Right lobe of liver (tissue), 6 donors: ENCODE measurements around the gene OLA1. TPM values are rescaled to one million over a fixed set of nuclear protein-coding genes. Genes with fewer than 3 reads are reported as not detected.

Experiments
- ATAC-seq, 4 donors: fragments of 200-7000 bp; cut with Tn5 transposase; one replicate each; pipeline ENCODE4 v1.9.1; 2020; ENCODE audit warnings: mild to moderate bottlenecking in 4 of 4, moderate library complexity in 4 of 4
- DNase-seq, 3 donors: peaks; one replicate each; pipeline ENCODE4 v3.0.0-alpha.2; 2020
- H3K27ac ChIP-seq, 3 donors: fragments of 200-600 bp; one replicate each; pipeline ENCODE4 v1.8.0; 2022
- H3K27me3 ChIP-seq, 2 donors: fragments of 200-600 bp; one replicate each; pipeline ENCODE4 v1.8.0; 2022
- H3K36me3 ChIP-seq, 4 donors: fragments of 200-600 bp; sonication (generic) in 1 of 4; one replicate each; pipeline versions ENCODE4 v1.5.1 to v1.8.0; 2017 to 2022; ENCODE audit warnings: control low read depth in 1 of 4
- H3K4me1 ChIP-seq, 4 donors: fragments of 200-600 bp; sonication (generic) in 1 of 4; one replicate each; pipeline versions ENCODE4 v1.5.1 to v1.8.0; 2017 to 2022; ENCODE audit warnings: control low read depth in 1 of 4
- H3K4me3 ChIP-seq, 3 donors: fragments of 200-600 bp; one replicate each; pipeline ENCODE4 v1.8.0; 2022
- H3K9me3 ChIP-seq, 4 donors: fragments of 200-600 bp; sonication (generic) in 1 of 4; one replicate each; pipeline versions ENCODE4 v1.5.1 to v1.8.0; 2017 to 2022; ENCODE audit warnings: control low read depth in 1 of 4
- POLR2A ChIP-seq: fragments of 450-650 bp; IDR thresholded peaks from one replicate; pipeline ENCODE4 v1.6.1; 2017; ENCODE audit warnings: antibody characterized with exemption, mild to moderate bottlenecking
- WGBS: methylation state at CpG from one replicate; pipeline ENCODE4 v1.1.6; 2018; ENCODE audit warnings: low coverage, low lambda C conversion rate; ENCODE audit not compliant: insufficient coverage; ENCODE audit errors: missing lambda C conversion rate; 5-methylcytosine and 5-hydroxymethylcytosine counted together
- intact Hi-C, 2 donors: fragments of 100-400 bp; cut with DNase I; formaldehyde crosslinking; loops; one replicate each; pipeline versions ENCODE4 v1.11.2 to v1.14.1; 2022
- total RNA-seq, 6 experiments: library from RNA; depleted of rRNA in 2 of 6; stranded (reverse); fragments of >200 nt in 2 of 6; fragmentation: NEBNext Ultra II Directional in 3 of 6; extraction: Animal tissue kit (Norgen Biotek cat#: 25700) in 3 of 6; gene quantifications; one replicate each; pipeline versions ENCODE4 v1.1.0 to v1.2.4, GENCODE V29; 2016 to 2023
- TF ChIP-seq, protein P1 (sequence below), 4 donors: fragments of 200-600 bp in 3 of 4; fragments of 450-650 bp in 1 of 4; IDR thresholded peaks; one replicate each; pipeline versions ENCODE4 v1.5.1 to v1.8.0; 2016 to 2022; ENCODE audit warnings: antibody characterized with exemption in 4 of 4, mild to moderate bottlenecking in 2 of 4
- donor health status: DM: no; HTN: yes; CAD: no.
- donor health status: DM: no; HTN: no; CAD: no.
- donor health status: DM: no; HTN: no; CAD: no.
- donor health status: DM: no; HTN: yes; CAD: no.
- donor health status: DM: no; HTN: yes; CAD: no.

OLA1 gene
- total RNA-seq, 6 experiments from 2014 or later: 22.2 to 60.8 (median 38.6) TPM

DNA sequence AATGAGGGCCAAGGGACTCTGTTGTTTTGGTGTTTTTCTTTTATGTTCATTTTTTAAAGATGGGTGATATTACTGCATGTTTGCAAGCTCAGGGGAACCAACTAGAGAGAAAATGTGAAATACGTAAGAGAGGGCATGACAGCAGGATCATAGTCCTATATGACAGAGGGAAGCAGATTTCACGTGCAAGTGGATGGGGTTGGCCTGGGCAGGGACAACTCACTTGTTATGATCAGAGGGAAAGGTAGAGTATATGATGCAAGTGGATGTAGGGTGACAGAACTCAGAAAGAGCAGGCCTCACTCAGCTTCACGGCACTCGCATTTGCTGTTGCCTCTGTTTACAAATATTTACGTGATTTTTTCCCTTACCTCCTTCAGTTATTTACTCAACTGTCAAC, 67.0 kb downstream of the OLA1 start:
- WGBS: 100% methylated on average over 5 of the region's 5 CpGs
- Histone ChIP-seq H3K27ac (no peak overlapping the region), H3K4me3 (no peak overlapping the region), H3K9me3 (no peaks in the 10 kb centered on the region), H3K27me3 (no peaks in the 10 kb centered on the region), H3K36me3 (no peaks in the 10 kb centered on the region), H3K4me1 (no peaks in the 10 kb centered on the region)
- intact Hi-C loops: no loop called here
- TF ChIP-seq POLR2A: no peak
- TF ChIP-seq, protein P1, sequence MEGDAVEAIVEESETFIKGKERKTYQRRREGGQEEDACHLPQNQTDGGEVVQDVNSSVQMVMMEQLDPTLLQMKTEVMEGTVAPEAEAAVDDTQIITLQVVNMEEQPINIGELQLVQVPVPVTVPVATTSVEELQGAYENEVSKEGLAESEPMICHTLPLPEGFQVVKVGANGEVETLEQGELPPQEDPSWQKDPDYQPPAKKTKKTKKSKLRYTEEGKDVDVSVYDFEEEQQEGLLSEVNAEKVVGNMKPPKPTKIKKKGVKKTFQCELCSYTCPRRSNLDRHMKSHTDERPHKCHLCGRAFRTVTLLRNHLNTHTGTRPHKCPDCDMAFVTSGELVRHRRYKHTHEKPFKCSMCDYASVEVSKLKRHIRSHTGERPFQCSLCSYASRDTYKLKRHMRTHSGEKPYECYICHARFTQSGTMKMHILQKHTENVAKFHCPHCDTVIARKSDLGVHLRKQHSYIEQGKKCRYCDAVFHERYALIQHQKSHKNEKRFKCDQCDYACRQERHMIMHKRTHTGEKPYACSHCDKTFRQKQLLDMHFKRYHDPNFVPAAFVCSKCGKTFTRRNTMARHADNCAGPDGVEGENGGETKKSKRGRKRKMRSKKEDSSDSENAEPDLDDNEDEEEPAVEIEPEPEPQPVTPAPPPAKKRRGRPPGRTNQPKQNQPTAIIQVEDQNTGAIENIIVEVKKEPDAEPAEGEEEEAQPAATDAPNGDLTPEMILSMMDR (IDR thresholded peaks at IDR 0.05): no peak
- no peak for DNase-seq
- no peak for ATAC-seq

DNA sequence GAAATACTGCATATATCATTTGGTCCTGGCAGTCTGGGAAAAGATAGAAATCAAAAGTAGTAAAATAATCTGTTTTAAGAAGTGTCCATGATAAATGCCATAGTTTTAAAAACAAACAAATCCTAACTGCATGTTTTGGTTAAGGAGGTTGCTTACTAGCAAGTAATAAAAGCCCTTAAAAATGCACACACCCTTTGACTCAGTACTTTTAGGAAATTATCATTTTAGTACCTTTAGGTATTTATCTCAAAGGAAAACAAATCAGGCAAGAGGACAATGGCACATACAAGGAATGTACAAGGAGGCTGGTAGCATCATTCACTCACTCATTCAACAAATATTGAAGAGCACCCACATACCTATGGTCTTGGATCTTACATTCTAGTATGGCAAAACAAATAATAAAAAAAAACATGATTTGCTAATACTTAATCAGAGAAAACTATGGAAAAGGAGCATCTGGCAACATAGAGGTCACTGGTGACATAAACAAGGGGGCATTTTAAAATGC, 67.6 kb downstream of the OLA1 start:
- ATAC-seq: no peak
- no peaks in the 10 kb centered on the region for H3K4me1 ChIP-seq
- H3K27ac ChIP-seq: no peak overlapping the region
- no peaks in the 10 kb centered on the region for H3K36me3 ChIP-seq
- H3K27me3 ChIP-seq: no peaks in the 10 kb centered on the region
- TF ChIP-seq, protein P1 (IDR thresholded peaks at IDR 0.05): no peak
- TF ChIP-seq POLR2A: no peak
- H3K9me3 ChIP-seq: no peaks in the 10 kb centered on the region
- no peak overlapping the region for H3K4me3 ChIP-seq
- DNase-seq: no peak
- intact Hi-C loops: no loop called here

DNA sequence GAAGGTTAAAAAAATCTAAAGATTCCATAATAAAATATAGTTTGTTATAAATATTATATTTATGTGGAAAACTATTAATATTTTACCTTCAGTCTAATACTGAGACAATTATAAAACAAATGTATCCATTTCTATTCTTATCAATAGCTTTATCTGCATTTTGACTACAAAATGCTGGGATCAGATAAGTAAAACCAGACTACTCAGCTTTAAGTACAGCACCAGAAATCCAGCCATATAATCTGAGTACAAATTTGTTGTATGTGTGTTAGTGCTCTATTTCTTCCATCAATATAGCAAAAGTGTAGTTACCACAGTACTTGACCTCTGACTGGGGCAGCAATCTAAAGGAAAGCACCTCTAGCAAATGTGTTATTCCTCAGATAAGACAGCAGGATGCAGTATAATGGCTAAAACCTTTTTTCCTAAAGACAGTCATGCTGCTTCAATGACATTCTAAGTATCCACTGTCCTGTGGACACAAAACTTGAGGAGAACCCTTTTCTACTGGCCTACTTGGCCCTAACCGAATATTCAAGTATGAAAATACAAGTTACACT, 68.1 kb downstream of the OLA1 start:
- 100% methylated on average over 1 of the region's 1 CpG for WGBS
- H3K36me3 ChIP-seq: no peaks in the 10 kb centered on the region

DNA sequence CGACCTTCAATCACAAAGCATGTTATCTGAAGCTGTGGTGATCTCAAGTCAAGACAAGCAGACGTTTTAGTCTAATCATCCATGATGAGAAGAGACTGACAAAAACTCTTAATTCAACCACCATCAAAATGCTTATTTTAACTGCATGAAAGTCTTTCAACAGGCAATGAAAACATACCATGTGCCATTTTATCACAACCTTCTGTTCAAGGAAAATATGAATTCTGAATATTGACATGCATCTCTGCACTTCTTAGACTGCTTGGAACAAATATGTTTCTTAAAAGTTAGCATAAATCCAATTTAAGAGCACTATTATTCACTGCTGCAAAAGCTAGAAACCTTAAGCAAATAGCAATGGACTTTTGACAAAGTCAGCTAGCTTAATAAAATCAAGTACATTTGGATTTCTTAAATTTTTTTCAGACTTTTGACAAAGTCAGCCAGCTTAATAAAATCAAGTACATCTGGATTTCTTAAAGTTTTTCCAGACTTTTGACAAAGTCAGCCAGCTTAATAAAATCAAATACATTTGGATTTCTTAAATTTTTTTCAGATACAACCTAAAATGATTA, 70.9 kb downstream of the OLA1 start:
- H3K9me3 ChIP-seq: no peaks in the 10 kb centered on the region
- WGBS: 83% methylated on average over 2 of the region's 2 CpGs
- DNase-seq (no peak), ATAC-seq (no peak)
- H3K4me3 ChIP-seq: no peak overlapping the region
- no peak overlapping the region for H3K27ac ChIP-seq
- H3K36me3 ChIP-seq: no peaks in the 10 kb centered on the region
- TF ChIP-seq, protein P1 (IDR thresholded peaks at IDR 0.05): no peak
- no peak for TF ChIP-seq POLR2A
- peaks cover 0 to 10% (median 4%) of the 10 kb centered on the region in 4 donors for H3K4me1 ChIP-seq
- H3K27me3 ChIP-seq: no peaks in the 10 kb centered on the region
- intact Hi-C loops: no loop called here

More for the DNA sequence above, 68.1 kb downstream of the OLA1 start:
- no peak overlapping the region for H3K27ac ChIP-seq
- no peak overlapping the region for H3K4me3 ChIP-seq
- H3K9me3 ChIP-seq: no peaks in the 10 kb centered on the region
- intact Hi-C loops: no loop called here
- H3K4me1 ChIP-seq: no peaks in the 10 kb centered on the region
- no peak for ATAC-seq
- TF ChIP-seq POLR2A: no peak
- TF ChIP-seq, protein P1 (IDR thresholded peaks at IDR 0.05): no peak
- no peaks in the 10 kb centered on the region for H3K27me3 ChIP-seq
- no peak for DNase-seq
